NCI-H82 treated with DMSO at 0.1 percent for 48 hours (cell line): Measurements from ENCODE around the gene GINS1.

Experiments
- DNase-seq: peaks from one replicate; lab custom pipeline; 2025; ENCODE audit not compliant: unreplicated experiment; lab: John Stamatoyannopoulos, UW

The GINS1 gene

GRCh38 chr20:25491446-25492038 lies 84.1 kb downstream of the GINS1 start:
- DNase-seq: no peak

DNA sequence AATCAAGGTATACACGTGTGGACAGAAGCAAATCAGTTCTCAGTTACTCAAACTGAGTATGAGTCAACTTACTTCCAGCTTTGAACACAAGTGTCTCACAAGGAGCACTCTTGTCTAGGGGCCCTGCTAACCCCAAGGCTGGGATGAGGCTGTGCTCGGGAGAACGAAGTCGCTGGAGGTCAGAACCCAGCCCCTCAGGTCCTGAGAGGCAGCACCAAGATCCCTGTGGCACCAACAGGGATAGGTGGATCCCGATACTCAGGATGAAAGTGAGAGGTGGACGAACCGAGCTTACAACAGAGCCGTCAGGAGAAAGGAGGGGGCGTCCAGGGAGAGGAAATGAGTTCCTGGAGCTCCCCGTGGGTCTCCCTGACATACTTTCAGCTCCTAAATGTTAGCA lies 85.7 kb downstream of the GINS1 start:
- no peak for DNase-seq

DNA sequence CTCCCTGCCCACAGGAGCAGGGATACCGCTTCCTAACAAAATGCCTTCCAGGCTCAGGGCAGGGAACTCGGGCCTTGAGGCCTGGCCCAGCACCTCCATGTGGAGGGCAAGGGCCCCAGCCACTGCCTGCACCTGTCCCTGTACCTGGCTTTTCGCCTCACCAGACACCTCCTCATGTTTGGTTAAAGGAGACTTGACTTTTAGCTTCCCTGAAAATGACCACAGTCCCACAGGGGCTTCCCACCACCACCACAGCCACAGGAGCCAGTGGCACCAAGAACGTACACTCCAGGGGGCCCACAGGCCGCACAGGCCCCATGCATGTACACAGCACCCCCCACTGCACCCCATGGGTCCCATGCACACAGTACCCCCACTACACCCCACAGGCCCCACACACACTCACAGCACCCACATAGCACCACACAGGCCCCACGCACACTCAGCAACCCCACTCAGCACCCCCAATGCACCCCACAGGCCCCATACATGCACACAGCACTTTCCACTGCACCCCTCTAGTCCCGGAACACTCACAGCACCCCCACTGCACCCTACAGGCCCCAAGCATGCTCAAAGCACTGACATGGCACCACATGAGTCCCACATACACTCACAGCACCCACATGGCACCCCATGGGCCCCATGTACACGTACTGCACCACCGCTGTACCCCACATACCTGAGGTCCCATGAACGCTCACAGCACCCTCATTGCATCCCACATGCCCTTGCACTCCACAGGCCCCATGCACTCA lies 86.5 kb downstream of the GINS1 start:
- DNase-seq: no peak

- no peak for DNase-seq
These were observed 87.2 kb downstream of the GINS1 start for GRCh38 chr20:25494506-25495188.

DNA sequence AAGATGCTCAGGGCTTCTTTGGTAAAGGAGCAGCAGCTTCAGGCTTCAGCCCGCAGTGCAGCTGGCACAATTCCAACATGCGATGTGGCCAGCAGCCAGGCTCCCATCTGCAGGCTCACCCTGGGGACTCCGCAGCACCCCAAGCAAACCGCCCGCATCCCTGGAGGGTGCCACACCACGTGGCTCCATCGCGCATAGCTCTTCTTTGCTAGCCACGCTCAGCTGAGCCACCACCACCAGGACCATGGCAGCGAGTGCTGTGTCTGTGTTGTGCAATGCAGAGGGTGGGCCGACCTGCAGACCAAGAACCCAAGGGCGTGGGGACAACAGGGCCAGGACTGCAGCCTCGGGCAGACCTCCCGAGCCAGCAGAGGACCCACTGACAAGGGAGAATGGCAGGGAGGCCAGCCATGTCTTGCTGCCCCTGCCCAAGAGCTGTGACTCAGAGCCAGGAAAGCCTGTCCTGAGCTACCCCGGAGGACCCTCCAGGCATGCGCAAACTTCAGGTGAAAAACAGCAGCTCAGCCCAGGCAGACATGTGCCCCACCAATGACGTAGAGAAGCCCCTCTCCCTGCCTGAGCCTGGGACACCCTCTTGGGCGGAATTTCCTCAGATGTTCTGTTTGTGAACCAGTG lies 87.8 kb downstream of the GINS1 start:
- no peak for DNase-seq

- DNase-seq: no peak
These were observed 88.9 kb downstream of the GINS1 start for GRCh38 chr20:25496165-25496967.

DNA sequence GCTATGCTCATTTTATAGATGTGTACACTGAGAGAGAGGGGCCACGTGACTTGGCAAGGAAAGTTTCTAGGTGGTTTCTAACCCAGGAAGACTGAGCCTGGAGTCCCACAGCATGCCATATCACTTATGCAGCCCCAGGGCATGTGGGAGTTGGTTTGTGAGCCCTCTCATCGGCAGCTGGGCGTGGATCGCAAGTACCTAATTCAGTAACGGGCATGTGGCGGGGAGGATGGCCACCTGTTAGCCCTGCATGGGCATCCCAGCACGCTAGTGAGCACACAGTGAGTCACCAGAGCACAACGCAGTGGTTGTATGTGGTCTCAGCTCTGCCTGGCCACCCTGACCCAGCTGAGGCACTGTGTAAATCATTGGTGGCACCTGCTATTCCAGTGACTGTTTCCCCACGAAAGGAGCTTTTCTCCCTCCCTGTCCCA lies 89.5 kb downstream of the GINS1 start:
- no peak for DNase-seq

GRCh38 chr20:25497586-25498279 lies 90.3 kb downstream of the GINS1 start:
- no peak for DNase-seq
